HG02970 (cell line): Measurements from ENCODE around the gene RPL13.
"Not testable (repeated sequence)": the region's sequence is repeated elsewhere in the genome, so short reads cannot be mapped to it uniquely, and the experiment has no call there.

Source experiments
- ATAC-seq: cut with Tn5 transposase; IDR thresholded peaks from one replicate; pipeline ENCODE4 v1.9.1; 2021; ENCODE audit warnings: mild to moderate bottlenecking, moderate library complexity, moderate number of reproducible peaks; ENCODE audit not compliant: unreplicated experiment, low FRiP score

Gene RPL13

DNA sequence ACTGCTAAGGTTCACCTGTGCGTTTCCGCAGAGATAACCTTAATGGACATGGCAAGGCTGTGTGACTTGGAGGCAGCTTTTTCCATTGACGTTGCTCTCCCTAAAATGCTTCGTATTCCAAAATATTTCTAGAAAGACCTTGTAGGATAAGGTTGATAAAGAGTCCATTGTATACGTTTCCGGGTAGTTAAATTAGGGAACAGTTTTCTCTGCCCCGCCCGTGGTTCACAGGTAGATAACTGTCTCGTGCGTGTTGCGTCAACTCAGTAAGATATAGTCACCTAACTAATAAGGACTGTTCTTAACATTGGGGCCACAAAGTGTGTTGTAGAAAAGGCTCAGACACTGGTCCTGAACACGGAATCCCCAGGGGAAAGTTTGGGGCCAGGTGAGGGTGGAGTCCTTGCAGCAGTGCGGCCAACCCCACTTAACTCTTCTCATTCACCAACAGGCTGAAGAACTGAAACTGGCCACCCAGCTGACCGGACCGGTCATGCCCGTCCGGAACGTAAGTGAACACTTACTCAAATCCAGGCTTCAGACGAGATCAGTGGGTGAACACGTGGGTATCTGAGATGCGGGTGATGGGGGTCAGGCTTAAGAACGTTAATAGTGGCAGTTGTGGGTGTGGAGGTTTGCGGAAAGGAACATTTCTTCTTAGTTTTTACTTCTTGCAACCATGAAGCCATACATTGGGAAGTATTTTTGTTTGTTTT is 1.6 kb downstream of the RPL13 start:
- ATAC-seq, result no peak

DNA sequence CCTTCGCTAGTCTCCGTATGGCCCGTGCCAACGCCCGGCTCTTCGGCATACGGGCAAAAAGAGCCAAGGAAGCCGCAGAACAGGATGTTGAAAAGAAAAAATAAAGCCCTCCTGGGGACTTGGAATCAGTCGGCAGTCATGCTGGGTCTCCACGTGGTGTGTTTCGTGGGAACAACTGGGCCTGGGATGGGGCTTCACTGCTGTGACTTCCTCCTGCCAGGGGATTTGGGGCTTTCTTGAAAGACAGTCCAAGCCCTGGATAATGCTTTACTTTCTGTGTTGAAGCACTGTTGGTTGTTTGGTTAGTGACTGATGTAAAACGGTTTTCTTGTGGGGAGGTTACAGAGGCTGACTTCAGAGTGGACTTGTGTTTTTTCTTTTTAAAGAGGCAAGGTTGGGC is 2.5 kb downstream of the RPL13 start:
- ATAC-seq, result no peak

GRCh38 chr16:89563639-89564392 is 3.3 kb downstream of the RPL13 start:
- no peak for ATAC-seq

DNA sequence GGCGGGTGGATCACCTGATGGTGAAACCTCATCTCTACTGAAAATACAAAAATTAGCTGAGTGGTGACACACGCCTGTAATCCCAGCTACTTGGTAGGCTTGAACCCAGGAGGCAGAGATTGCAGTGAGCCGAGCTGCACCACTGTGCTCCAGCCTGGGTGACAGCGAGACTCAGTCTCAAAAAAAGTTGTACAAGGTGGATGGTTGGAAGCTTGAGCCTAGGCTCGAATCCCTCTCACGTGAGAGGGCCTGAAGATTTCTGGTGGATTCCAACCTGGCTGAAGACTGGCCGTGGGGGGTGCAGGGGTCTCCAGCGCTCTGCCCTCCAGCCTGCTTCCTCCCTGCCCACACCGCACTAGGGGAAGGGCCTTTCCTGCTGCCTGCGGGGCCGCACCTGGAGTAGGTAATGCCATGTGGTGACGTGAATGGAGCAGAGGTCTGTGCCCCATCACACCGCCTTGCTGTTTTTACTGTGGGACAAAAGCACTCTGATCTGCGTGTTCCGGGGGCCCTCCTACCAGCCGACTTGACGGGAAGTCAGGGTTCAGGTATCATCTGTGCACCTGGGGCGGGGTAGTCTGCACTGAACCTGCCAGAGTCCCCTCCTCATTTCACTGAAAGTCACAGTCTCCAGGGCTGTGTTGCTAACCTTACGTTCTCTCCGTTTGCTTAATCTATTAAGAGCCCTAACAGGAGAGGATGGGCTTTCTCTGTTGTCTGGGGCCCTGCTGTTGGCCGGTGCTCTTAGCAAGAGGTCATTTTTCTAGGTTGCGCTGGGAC is 4.2 kb downstream of the RPL13 start:
- no peak for ATAC-seq

GRCh38 chr16:89565256-89565505 is 4.7 kb downstream of the RPL13 start:
- no peak for ATAC-seq

DNA sequence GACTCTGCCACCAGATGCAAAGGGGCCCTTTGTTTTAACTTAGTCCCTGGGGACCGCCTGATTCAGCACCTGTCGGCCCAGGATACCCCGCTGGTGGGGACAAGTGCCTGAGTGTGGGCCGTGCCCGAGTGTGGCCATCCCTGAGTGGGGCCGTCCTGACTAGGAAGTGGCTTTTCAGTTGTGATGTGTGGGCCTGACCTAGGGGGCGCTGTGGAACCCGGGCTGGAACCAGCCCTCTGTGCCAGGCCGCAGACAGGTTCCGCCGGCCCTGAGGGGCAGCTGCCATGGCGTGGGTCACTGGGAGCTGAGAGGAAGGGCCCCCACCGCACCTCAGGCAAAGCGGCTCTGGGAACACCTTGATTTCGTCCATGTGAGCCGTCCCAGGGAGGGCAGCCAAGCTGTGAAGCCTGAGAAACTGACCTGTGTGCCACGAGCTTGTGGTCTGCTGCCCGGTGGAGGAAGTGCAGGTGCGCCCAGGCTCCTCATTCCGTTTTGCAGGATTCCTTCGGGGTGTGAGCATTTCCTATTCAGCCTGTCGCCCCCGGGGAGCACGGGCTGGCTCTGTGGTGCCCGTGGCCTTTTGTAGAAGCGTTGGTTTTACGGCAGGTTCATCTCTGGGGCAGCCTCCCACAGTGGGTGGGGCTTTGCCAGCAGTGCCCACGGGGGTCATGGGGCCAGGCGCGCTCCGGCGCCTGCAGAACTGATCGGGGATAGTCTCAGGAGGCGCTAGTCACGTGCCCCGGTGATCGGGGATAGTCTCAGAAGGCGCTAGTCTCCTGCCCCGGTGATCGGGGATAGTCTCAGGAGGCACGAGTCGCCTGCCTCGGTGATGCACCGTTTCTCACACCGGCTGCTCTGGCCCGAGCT is 5.3 kb downstream of the RPL13 start:
- ATAC-seq, result peak; percentile 42

DNA sequence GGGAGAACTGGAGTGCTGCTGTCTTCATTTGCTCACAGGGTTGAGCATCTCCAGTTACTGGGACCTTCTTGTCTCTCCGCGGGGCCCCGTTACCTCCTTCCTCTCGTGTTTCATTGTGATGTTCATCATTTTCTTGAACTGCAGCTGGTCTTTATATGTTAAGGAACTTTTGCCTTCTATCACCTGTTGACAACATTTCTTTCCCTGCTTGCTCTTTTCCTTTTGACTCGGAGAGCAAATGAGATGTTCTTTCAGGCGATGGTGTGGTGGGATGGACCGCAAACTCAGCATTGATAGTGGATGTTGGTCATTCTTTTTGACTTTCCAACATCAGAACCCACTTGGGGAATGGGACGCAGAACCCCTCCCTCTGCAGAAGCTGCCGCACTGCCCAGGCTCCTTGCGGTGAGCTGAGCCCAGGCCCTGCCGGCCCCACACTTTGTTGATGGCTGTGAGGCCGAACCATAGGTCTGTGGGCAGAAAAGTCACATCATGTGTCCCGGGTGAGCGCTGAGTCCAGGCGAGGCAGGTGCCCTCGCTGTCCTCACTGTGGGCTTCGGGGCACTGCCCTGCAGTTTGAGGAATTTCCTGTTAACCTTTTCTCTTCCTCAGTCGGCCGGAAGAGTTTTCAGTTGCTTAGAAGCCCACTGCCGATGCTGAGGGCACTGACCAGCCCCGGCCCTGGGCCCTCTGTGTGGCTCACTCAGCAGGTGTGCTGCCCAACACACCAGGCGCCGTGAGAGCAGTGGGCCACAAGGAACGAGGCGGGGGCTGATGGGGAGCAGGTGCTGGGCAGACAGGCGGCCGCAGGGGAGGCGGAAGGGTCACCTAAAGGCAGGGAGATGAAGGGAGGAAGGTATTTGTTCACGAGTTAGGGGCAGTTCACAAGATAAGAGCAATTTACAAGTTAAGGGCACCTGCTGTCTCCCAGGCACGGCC is 7.4 kb downstream of the RPL13 start:
- no peak for ATAC-seq

DNA sequence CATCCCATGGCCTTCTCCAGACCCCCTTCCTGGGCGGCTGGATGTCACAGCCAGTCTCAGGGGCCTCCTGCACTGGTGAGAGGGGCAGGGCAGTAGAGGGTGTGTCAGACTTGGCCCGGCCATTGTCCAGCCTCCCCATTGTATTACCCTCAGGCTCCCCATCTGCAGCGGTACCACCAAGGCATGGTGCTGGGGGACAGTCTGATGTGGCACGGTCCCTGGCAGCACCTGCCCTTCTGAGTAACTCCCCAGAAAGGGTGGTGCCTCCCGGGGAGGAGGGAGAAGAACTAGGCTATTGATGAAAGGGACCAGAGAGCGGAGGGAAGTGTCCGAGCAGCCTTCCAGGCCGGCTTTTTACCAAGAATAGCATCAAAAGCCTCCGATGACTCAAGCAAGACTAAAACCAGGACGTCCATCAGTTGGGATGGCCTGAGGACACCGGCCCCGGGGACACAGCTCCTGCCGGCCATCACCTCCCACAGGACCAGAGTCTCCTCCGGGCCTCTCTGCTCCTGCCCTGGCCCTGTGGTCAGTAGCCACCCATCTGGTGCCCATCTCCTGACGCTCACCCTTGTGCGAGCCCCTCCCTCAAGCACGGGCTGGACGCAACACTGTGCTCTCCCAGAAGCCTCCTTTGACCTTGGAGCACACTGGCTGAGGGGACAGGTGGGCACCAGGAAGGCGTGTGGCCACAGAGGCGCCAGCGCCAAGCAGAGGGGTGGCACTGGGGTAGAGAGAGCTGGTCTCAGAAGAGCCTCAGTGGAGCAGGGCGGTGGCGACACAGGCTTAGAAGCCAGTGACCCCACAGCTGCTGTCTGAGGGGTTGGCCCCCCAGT is 9.2 kb downstream of the RPL13 start:
- no peak for ATAC-seq

GRCh38 chr16:89570342-89570923 is 10.0 kb downstream of the RPL13 start:
- ATAC-seq, result no peak

- not testable (repeated sequence) for ATAC-seq
Measured at GRCh38 chr16:89570983-89571598, 10.6 kb downstream of the RPL13 start.

DNA sequence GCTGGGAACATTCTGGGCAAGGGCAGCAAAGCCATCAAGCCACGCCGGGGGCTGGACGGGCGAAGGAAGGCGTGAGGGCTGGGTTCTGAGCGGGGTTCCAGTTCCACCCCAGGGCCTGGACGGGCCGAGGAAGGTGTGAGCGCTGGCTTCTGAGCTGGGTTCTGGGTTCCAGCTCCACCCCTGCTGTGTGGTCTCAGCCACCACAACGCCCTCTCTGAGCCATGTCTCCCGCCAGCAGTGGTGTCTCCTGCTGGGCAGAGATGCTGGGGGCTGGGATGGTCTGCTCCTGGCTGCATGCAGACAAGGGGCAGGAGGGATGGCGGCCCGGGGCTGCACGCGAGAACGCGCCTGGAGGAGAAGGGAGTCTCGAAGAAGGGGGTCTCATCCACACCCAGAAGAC is 11.2 kb downstream of the RPL13 start:
- no peak for ATAC-seq

GRCh38 chr16:89572073-89572484 is 11.6 kb downstream of the RPL13 start:
- ATAC-seq, result no peak

GRCh38 chr16:89572485-89573205 is 12.2 kb downstream of the RPL13 start:
- no peak for ATAC-seq

- no peak for ATAC-seq
Measured at GRCh38 chr16:89573826-89574680, 13.6 kb downstream of the RPL13 start.

DNA sequence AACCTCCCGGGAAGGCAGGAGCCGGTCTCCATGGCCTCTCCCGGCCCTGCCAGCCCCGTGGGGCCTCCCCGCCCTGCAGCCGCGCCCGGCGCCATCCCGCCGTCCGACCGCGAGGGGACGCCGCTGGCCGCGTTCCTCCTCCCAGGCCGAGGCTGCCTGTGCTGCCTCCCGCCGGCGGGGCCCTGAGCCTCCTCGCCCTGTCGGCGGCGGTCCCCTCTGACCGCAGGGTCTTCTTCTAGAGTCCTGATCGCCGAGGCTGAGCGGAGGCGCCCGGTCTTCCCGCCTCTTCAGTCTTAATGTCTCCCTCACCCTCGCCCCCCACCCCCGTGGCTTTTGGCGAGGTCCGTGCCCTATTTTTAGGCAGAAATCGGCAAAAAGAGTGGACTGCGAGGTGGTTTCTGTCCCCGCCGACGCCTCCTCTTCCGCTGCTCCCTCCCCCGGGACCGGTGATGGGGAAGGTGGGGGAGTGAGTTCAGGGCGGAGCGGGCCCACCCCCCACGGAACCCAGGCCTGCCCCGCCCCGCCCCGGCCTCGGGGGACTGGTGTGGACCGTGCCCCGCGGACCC is 14.3 kb downstream of the RPL13 start:
- ATAC-seq, result no peak
